CD8-positive, alpha-beta memory T cell (primary cell): ENCODE results near the gene WDFY4. TPM values are rescaled to one million over a fixed set of nuclear protein-coding genes. Genes with fewer than 3 reads are reported as not detected.
A peak's percentile ranks its signal among the peaks of the same experiment; 100 is the strongest.

ENCODE experiments used
- CTCF ChIA-PET: fragments of 350-600 bp; sonication (Branson Sonifier 250); formaldehyde crosslinking; loops from one replicate; lab custom pipeline; 2021; ENCODE audit warnings: antibody characterized with exemption; lab: Charles Lee
- POLR2A ChIA-PET: fragments of 350-600 bp; sonication (Branson Sonifier 250); formaldehyde crosslinking; loops from one replicate; lab custom pipeline; 2021; ENCODE audit warnings: antibody characterized with exemption; lab: Charles Lee
- DNase-seq, 5 donors: peaks; one replicate each; pipeline versions ENCODE4 v3.0.0 to v3.0.0-alpha.2; 2020 to 2022; ENCODE audit warnings: mixed read lengths in 1 of 5
- H3K27ac ChIP-seq: one replicate; pipeline ENCODE4 v1.7.0; 2013; ENCODE audit warnings: low read depth, mild to moderate bottlenecking, low read length, moderate library complexity
- H3K27me3 ChIP-seq: 2 replicates; pipeline ENCODE4 v1.7.0; 2013; ENCODE audit warnings: low read length, mild to moderate bottlenecking; ENCODE audit not compliant: insufficient read depth, poor library complexity, severe bottlenecking
- H3K36me3 ChIP-seq: 2 replicates; pipeline ENCODE4 v1.7.0; 2013; ENCODE audit warnings: mild to moderate bottlenecking, low read length, moderate library complexity; ENCODE audit not compliant: insufficient read depth
- H3K4me1 ChIP-seq: 2 replicates; pipeline ENCODE4 v1.7.0; 2013; ENCODE audit warnings: mild to moderate bottlenecking, low read length, moderate library complexity; ENCODE audit not compliant: insufficient read depth
- H3K4me3 ChIP-seq: 2 replicates; pipeline ENCODE4 v1.7.0; 2013; ENCODE audit warnings: mild to moderate bottlenecking, low read length
- H3K9me3 ChIP-seq: 2 replicates; pipeline ENCODE4 v1.7.0; 2013; ENCODE audit warnings: mild to moderate bottlenecking, low read length
- H3K27ac Mint-ChIP-seq, 8 donors: one replicate each; pipeline ENCODE4 v1.8.0; 2020 to 2021; ENCODE audit warnings: mixed read lengths in 8 of 8, mild to moderate bottlenecking in 6 of 8, inconsistent platforms in 3 of 8, moderate library complexity in 3 of 8
- H3K27me3 Mint-ChIP-seq, 2 donors: one replicate each; pipeline ENCODE4 v1.8.0; 2020 to 2021; ENCODE audit warnings: mixed read lengths in 2 of 2, mild to moderate bottlenecking in 1 of 2, moderate library complexity in 1 of 2
- H3K36me3 Mint-ChIP-seq, 3 donors: one replicate each; pipeline ENCODE4 v1.8.0; 2020 to 2021; ENCODE audit warnings: mixed read lengths in 3 of 3, inconsistent platforms in 1 of 3, mild to moderate bottlenecking in 1 of 3
- H3K4me1 Mint-ChIP-seq, 3 donors: one replicate each; pipeline ENCODE4 v1.8.0; 2020 to 2021; ENCODE audit warnings: mixed read lengths in 3 of 3, inconsistent platforms in 1 of 3, mild to moderate bottlenecking in 1 of 3
- H3K4me3 Mint-ChIP-seq, 7 donors: one replicate each; pipeline ENCODE4 v1.8.0; 2020 to 2021; ENCODE audit warnings: mixed read lengths in 7 of 7, mild to moderate bottlenecking in 6 of 7, moderate library complexity in 4 of 7, inconsistent platforms in 2 of 7
- H3K9me3 Mint-ChIP-seq, 5 donors: one replicate each; pipeline ENCODE4 v1.8.0; 2020 to 2022; ENCODE audit warnings: mixed read lengths in 5 of 5, mild to moderate bottlenecking in 3 of 5, moderate library complexity in 2 of 5, inconsistent platforms in 1 of 5
- polyA plus RNA-seq: library from polyadenylated mRNA; unstranded; fragments of 300-500 nt; fragmentation: Illumina TruSeq; gene quantifications from one replicate; pipeline ENCODE4 v1.2.3, GENCODE V29; 2021
- total RNA-seq, 2 experiments: library from RNA; stranded (reverse); gene quantifications; one replicate each; pipeline ENCODE4 v1.2.3, GENCODE V29; 2021

WDFY4 gene
- total and polyA plus RNA-seq, 3 experiments from 2014 or later: 0.20 to 0.35 TPM; not detected in 1

GRCh38 chr10:48729222-48729621 lies 44.5 kb downstream of the WDFY4 start:
- H3K36me3 Mint-ChIP-seq: no peaks in the 10 kb centered on the region
- Histone ChIP-seq H3K4me1 (no peaks in the 10 kb centered on the region), H3K9me3 (no peaks in the 10 kb centered on the region), H3K27me3 (no peaks in the 10 kb centered on the region), H3K27ac (no peak overlapping the region), H3K4me3 (no peak overlapping the region), H3K36me3 (no peaks in the 10 kb centered on the region)
- no peak overlapping the region for H3K4me3 Mint-ChIP-seq
- no peak overlapping the region for H3K27ac Mint-ChIP-seq
- peaks cover 0 to 2% (median 0%) of the 10 kb centered on the region in 5 donors for H3K9me3 Mint-ChIP-seq
- peaks cover 4 to 9% of the 10 kb centered on the region in 2 donors for H3K27me3 Mint-ChIP-seq
- no peaks in the 10 kb centered on the region for H3K4me1 Mint-ChIP-seq
- ChIA-PET POLR2A (no interaction called here), CTCF (no interaction called here)
- DNase-seq: no peak

- no peaks in the 10 kb centered on the region for H3K4me1 ChIP-seq
- no peaks in the 10 kb centered on the region for H3K4me1 Mint-ChIP-seq
- no peaks in the 10 kb centered on the region for H3K36me3 Mint-ChIP-seq
- H3K36me3 ChIP-seq: no peaks in the 10 kb centered on the region
- DNase-seq: no peak
- no peaks in the 10 kb centered on the region for H3K27me3 ChIP-seq
- no peak overlapping the region for H3K4me3 ChIP-seq
- no peak overlapping the region for H3K27ac Mint-ChIP-seq
- CTCF ChIA-PET: no interaction called here
- peaks cover 0 to 2% (median 0%) of the 10 kb centered on the region in 5 donors for H3K9me3 Mint-ChIP-seq
- POLR2A ChIA-PET: no interaction called here
- H3K27ac ChIP-seq: no peak overlapping the region
- no peaks in the 10 kb centered on the region for H3K9me3 ChIP-seq
- no peak overlapping the region for H3K4me3 Mint-ChIP-seq
- peaks cover 2 to 9% of the 10 kb centered on the region in 2 donors for H3K27me3 Mint-ChIP-seq
Observed at GRCh38 chr10:48729941-48730457, 45.3 kb downstream of the WDFY4 start.

GRCh38 chr10:48731141-48731540 lies 46.5 kb downstream of the WDFY4 start:
- peaks cover 0 to 2% (median 0%) of the 10 kb centered on the region in 5 donors for H3K9me3 Mint-ChIP-seq
- Histone ChIP-seq H3K27ac (no peak overlapping the region), H3K4me1 (no peaks in the 10 kb centered on the region), H3K36me3 (no peaks in the 10 kb centered on the region), H3K9me3 (no peaks in the 10 kb centered on the region), H3K4me3 (no peak overlapping the region), H3K27me3 (no peaks in the 10 kb centered on the region)
- H3K4me1 Mint-ChIP-seq: no peaks in the 10 kb centered on the region
- ChIA-PET CTCF (no interaction called here), POLR2A (no interaction called here)
- H3K4me3 Mint-ChIP-seq: no peak overlapping the region
- H3K27me3 Mint-ChIP-seq: peaks cover 4 to 12% of the 10 kb centered on the region in 2 donors
- DNase-seq: no peak
- H3K36me3 Mint-ChIP-seq: no peaks in the 10 kb centered on the region
- H3K27ac Mint-ChIP-seq: no peak overlapping the region

- Mint-ChIP-seq H3K27me3 (peaks cover 6 to 12% of the 10 kb centered on the region in 2 donors), H3K4me3 (no peak overlapping the region), H3K9me3 (peaks cover 0 to 4% (median 0%) of the 10 kb centered on the region in 5 donors), H3K27ac (no peak overlapping the region), H3K4me1 (no peaks in the 10 kb centered on the region), H3K36me3 (no peaks in the 10 kb centered on the region)
- Histone ChIP-seq H3K4me3 (no peak overlapping the region), H3K4me1 (no peaks in the 10 kb centered on the region), H3K27ac (no peak overlapping the region), H3K9me3 (no peaks in the 10 kb centered on the region), H3K36me3 (no peaks in the 10 kb centered on the region), H3K27me3 (no peaks in the 10 kb centered on the region)
- ChIA-PET CTCF (no interaction called here), POLR2A (no interaction called here)
- no peak for DNase-seq
Observed at GRCh38 chr10:48731654-48732053, 47.0 kb downstream of the WDFY4 start.

- Histone ChIP-seq H3K4me1 (no peaks in the 10 kb centered on the region), H3K4me3 (no peak overlapping the region), H3K27me3 (no peaks in the 10 kb centered on the region), H3K27ac (no peak overlapping the region), H3K9me3 (no peaks in the 10 kb centered on the region), H3K36me3 (no peaks in the 10 kb centered on the region)
- H3K27me3 Mint-ChIP-seq: peaks cover 6 to 12% of the 10 kb centered on the region in 2 donors
- DNase-seq: no peak
- no peaks in the 10 kb centered on the region for H3K36me3 Mint-ChIP-seq
- ChIA-PET CTCF (no interaction called here), POLR2A (no interaction called here)
- H3K4me1 Mint-ChIP-seq: no peaks in the 10 kb centered on the region
- peak overlapping the region in 1 of 8 donors; percentile 26 for H3K27ac Mint-ChIP-seq
- H3K4me3 Mint-ChIP-seq: no peak overlapping the region
- peaks cover 0 to 4% (median 0%) of the 10 kb centered on the region in 5 donors for H3K9me3 Mint-ChIP-seq
Observed at GRCh38 chr10:48733329-48733728, 48.7 kb downstream of the WDFY4 start.

- H3K4me1 ChIP-seq: no peaks in the 10 kb centered on the region
- ChIA-PET POLR2A (no interaction called here), CTCF (no interaction called here)
- no peak overlapping the region for H3K4me3 ChIP-seq
- Mint-ChIP-seq H3K4me1 (no peaks in the 10 kb centered on the region), H3K4me3 (no peak overlapping the region), H3K36me3 (no peaks in the 10 kb centered on the region), H3K9me3 (peaks cover 0 to 2% (median 0%) of the 10 kb centered on the region in 5 donors), H3K27ac (no peak overlapping the region), H3K27me3 (peaks cover 3 to 4% of the 10 kb centered on the region in 2 donors)
- H3K9me3 ChIP-seq: no peaks in the 10 kb centered on the region
- H3K27ac ChIP-seq: no peak overlapping the region
- no peak for DNase-seq
- H3K36me3 ChIP-seq: no peaks in the 10 kb centered on the region
- no peaks in the 10 kb centered on the region for H3K27me3 ChIP-seq
Observed at GRCh38 chr10:48735836-48736390, 51.2 kb downstream of the WDFY4 start.

GRCh38 chr10:48736596-48736995 lies 51.9 kb downstream of the WDFY4 start:
- H3K27ac ChIP-seq: no peak overlapping the region
- Mint-ChIP-seq H3K4me3 (no peak overlapping the region), H3K4me1 (no peaks in the 10 kb centered on the region), H3K27ac (no peak overlapping the region), H3K9me3 (peaks cover 0 to 2% (median 0%) of the 10 kb centered on the region in 5 donors), H3K36me3 (no peaks in the 10 kb centered on the region), H3K27me3 (peaks cover 3 to 4% of the 10 kb centered on the region in 2 donors)
- no peaks in the 10 kb centered on the region for H3K9me3 ChIP-seq
- H3K27me3 ChIP-seq: no peaks in the 10 kb centered on the region
- no peaks in the 10 kb centered on the region for H3K4me1 ChIP-seq
- DNase-seq: no peak
- H3K4me3 ChIP-seq: no peak overlapping the region
- no peaks in the 10 kb centered on the region for H3K36me3 ChIP-seq
- ChIA-PET POLR2A (no interaction called here), CTCF (no interaction called here)

GRCh38 chr10:48737886-48738285 lies 53.2 kb downstream of the WDFY4 start:
- H3K4me1 ChIP-seq: no peaks in the 10 kb centered on the region
- ChIA-PET POLR2A (no interaction called here), CTCF (no interaction called here)
- H3K27me3 ChIP-seq: no peaks in the 10 kb centered on the region
- H3K4me3 ChIP-seq: no peak overlapping the region
- DNase-seq: no peak
- H3K9me3 Mint-ChIP-seq: peaks cover 0 to 4% (median 0%) of the 10 kb centered on the region in 5 donors
- no peaks in the 10 kb centered on the region for H3K36me3 Mint-ChIP-seq
- H3K27ac ChIP-seq: no peak overlapping the region
- no peaks in the 10 kb centered on the region for H3K9me3 ChIP-seq
- H3K36me3 ChIP-seq: no peaks in the 10 kb centered on the region
- H3K4me3 Mint-ChIP-seq: no peak overlapping the region
- H3K4me1 Mint-ChIP-seq: no peaks in the 10 kb centered on the region
- no peak overlapping the region for H3K27ac Mint-ChIP-seq
- H3K27me3 Mint-ChIP-seq: peaks cover 3 to 4% of the 10 kb centered on the region in 2 donors
